Neural cell (in vitro differentiated cells): ENCODE results near the gene HIC2. TPM values are rescaled to one million over a fixed set of nuclear protein-coding genes. Genes with fewer than 3 reads are reported as not detected.
"Not testable (repeated sequence)": the region's sequence is repeated elsewhere in the genome, so short reads cannot be mapped to it uniquely, and the experiment has no call there.

ENCODE experiments used
- H2AFZ ChIP-seq: fragments of 200-600, 300-800 bp; sonication (generic), shearing (Covaris generic); 2 replicates; pipeline ENCODE4 v1.6.0; 2014; ENCODE audit warnings: low read depth, mild to moderate bottlenecking, antibody characterized with exemption, low read length, moderate library complexity
- H3F3A ChIP-seq: fragments of 200-600 bp; shearing (Covaris generic); 2 replicates; pipeline ENCODE4 v1.6.1; 2016; ENCODE audit warnings: mild to moderate bottlenecking, moderate library complexity, mixed read lengths, antibody characterized with exemption, low read length; ENCODE audit not compliant: insufficient read depth, poor library complexity, severe bottlenecking
- H3K27ac ChIP-seq: fragments of 200-600, 300-800 bp; sonication (generic), shearing (Covaris generic); 2 replicates; pipeline ENCODE4 v1.5.1; 2014; ENCODE audit warnings: mild to moderate bottlenecking, low read length, moderate library complexity
- H3K27me3 ChIP-seq: fragments of 300-800, 200-600 bp; sonication (generic), shearing (Covaris generic); 2 replicates; pipeline ENCODE4 v1.6.0; 2014; ENCODE audit warnings: mild to moderate bottlenecking, low read depth, low read length, moderate library complexity; ENCODE audit not compliant: insufficient read depth
- H3K36me3 ChIP-seq: fragments of 300-800, 200-600 bp; sonication (generic), shearing (Covaris generic); 2 replicates; pipeline ENCODE4 v1.5.1; 2014; ENCODE audit warnings: mild to moderate bottlenecking, antibody characterized with exemption, low read length, moderate library complexity; ENCODE audit not compliant: insufficient read depth
- H3K4me2 ChIP-seq: fragments of 300-800, 200-600 bp; sonication (generic), shearing (Covaris generic); 2 replicates; pipeline ENCODE4 v1.6.0; 2014; ENCODE audit warnings: mild to moderate bottlenecking, low read length
- H3K4me3 ChIP-seq: fragments of 300-800, 200-600 bp; sonication (generic), shearing (Covaris generic); 2 replicates; pipeline ENCODE4 v1.5.1; 2014; ENCODE audit warnings: mild to moderate bottlenecking, low read length, moderate library complexity
- H3K79me2 ChIP-seq: fragments of 200-600 bp; shearing (Covaris generic); replicated peaks from 2 replicates; pipeline ENCODE4 v1.6.0; 2014; ENCODE audit warnings: mild to moderate bottlenecking, low read length, moderate library complexity; ENCODE audit not compliant: insufficient read depth
- H3K9ac ChIP-seq: fragments of 300-800, 200-600 bp; sonication (generic), shearing (Covaris generic); 2 replicates; pipeline ENCODE4 v1.6.1; 2016; ENCODE audit warnings: mild to moderate bottlenecking, low read length, mixed read lengths
- H3K9me2 ChIP-seq: fragments of 200-600 bp; shearing (Covaris generic); 2 replicates; pipeline ENCODE4 v1.6.1; 2016; ENCODE audit warnings: mild to moderate bottlenecking, low read length, mixed read lengths; ENCODE audit not compliant: insufficient read depth
- H3K9me3 ChIP-seq: fragments of 200-600, 300-800 bp; sonication (generic), shearing (Covaris generic); 2 replicates; pipeline ENCODE4 v1.6.1; 2016; ENCODE audit warnings: mild to moderate bottlenecking, mixed run types, low read length, moderate library complexity, mixed read lengths
- H4K20me1 ChIP-seq: fragments of 200-600 bp; shearing (Covaris generic); 2 replicates; pipeline ENCODE4 v1.6.1; 2016; ENCODE audit warnings: mild to moderate bottlenecking, mixed run types; ENCODE audit not compliant: insufficient read depth
- CTCF ChIP-seq: fragments of 450-650 bp; IDR thresholded peaks from 2 replicates; pipeline ENCODE4 v1.5.1; 2014; ENCODE audit warnings: antibody characterized with exemption, mild to moderate bottlenecking, moderate library complexity; ENCODE audit not compliant: poor library complexity, severe bottlenecking
- EP300 ChIP-seq: fragments of 450-650 bp; conservative IDR thresholded peaks from 2 replicates; pipeline ENCODE4 v1.6.1; 2014; ENCODE audit warnings: antibody characterized with exemption, mild to moderate bottlenecking, moderate library complexity; ENCODE audit not compliant: poor library complexity, severe bottlenecking
- EZH2 ChIP-seq: fragments of 200-600, 300-800 bp; shearing (Covaris generic), sonication (generic); IDR thresholded peaks from 2 replicates; pipeline ENCODE4 v1.6.1; 2014; ENCODE audit warnings: antibody characterized with exemption, low read length, borderline replicate concordance, mild to moderate bottlenecking; ENCODE audit not compliant: insufficient read depth, poor library complexity, severe bottlenecking
- MXI1 ChIP-seq: fragments of 450-650 bp; conservative IDR thresholded peaks from 2 replicates; pipeline ENCODE4 v1.6.1; 2014; ENCODE audit warnings: antibody characterized with exemption, mild to moderate bottlenecking; ENCODE audit not compliant: poor library complexity, severe bottlenecking
- POLR2AphosphoS5 ChIP-seq: IDR thresholded peaks from 2 replicates; pipeline ENCODE4 v1.6.1; 2012
- REST ChIP-seq: IDR thresholded peaks from 2 replicates; pipeline ENCODE4 v1.6.1; 2012; ENCODE audit warnings: borderline replicate concordance
- SMC3 ChIP-seq: fragments of 450-650 bp; conservative IDR thresholded peaks from 2 replicates; pipeline ENCODE4 v1.6.1; 2014; ENCODE audit warnings: antibody characterized with exemption, mild to moderate bottlenecking, moderate library complexity; ENCODE audit not compliant: poor library complexity
- TAF1 ChIP-seq: IDR thresholded peaks from 2 replicates; pipeline ENCODE4 v1.6.1; 2012; ENCODE audit warnings: low read depth
- polyA plus RNA-seq: library from polyadenylated mRNA; depleted of rRNA; stranded (reverse); fragments of >200 nt; gene quantifications from 2 replicates; pipeline ENCODE4 v1.2.3, GENCODE V29; 2014

HIC2 gene
- polyA plus RNA-seq, 1 donor from 2014 or later, result 19.0 TPM

GRCh38 chr22:21441170-21441569, 24.0 kb downstream of the HIC2 start:
- not testable (repeated sequence) for H3K9me2 ChIP-seq, H3K4me2 ChIP-seq, H4K20me1 ChIP-seq, H3F3A ChIP-seq, H3K36me3 ChIP-seq, H3K9me3 ChIP-seq, H3K4me3 ChIP-seq, H3K79me2 ChIP-seq, H3K27me3 ChIP-seq, H2AFZ ChIP-seq, H3K9ac ChIP-seq, H3K27ac ChIP-seq

- H3K4me2 ChIP-seq, H2AFZ ChIP-seq, H3K4me3 ChIP-seq, H3K9ac ChIP-seq, H3K27ac ChIP-seq, H4K20me1 ChIP-seq, H3K36me3 ChIP-seq, H3K9me3 ChIP-seq, H3F3A ChIP-seq, H3K79me2 ChIP-seq, H3K27me3 ChIP-seq, H3K9me2 ChIP-seq: not testable (repeated sequence)
These were observed 25.0 kb downstream of the HIC2 start for GRCh38 chr22:21442123-21442522.

- H3K27me3 ChIP-seq, H3K4me3 ChIP-seq, H3K9ac ChIP-seq, H3K27ac ChIP-seq, H3F3A ChIP-seq, H3K9me2 ChIP-seq, H3K4me2 ChIP-seq, H2AFZ ChIP-seq, H4K20me1 ChIP-seq, H3K9me3 ChIP-seq, H3K36me3 ChIP-seq, H3K79me2 ChIP-seq: not testable (repeated sequence)
These were observed 25.5 kb downstream of the HIC2 start for GRCh38 chr22:21442646-21443045.

- H3K27ac ChIP-seq, result no peak overlapping the region
These were observed 26.0 kb downstream of the HIC2 start for GRCh38 chr22:21443057-21443734.

GRCh38 chr22:21443735-21444421, 26.7 kb downstream of the HIC2 start:
- no peaks in the 10 kb centered on the region for H3F3A ChIP-seq
- H3K79me2 ChIP-seq, result no peaks in the 10 kb centered on the region
- H3K9me2 ChIP-seq, result no peaks in the 10 kb centered on the region
- no peak overlapping the region for H3K27ac ChIP-seq
- no peak overlapping the region for H2AFZ ChIP-seq
- no peaks in the 10 kb centered on the region for H3K27me3 ChIP-seq
- no peak overlapping the region for H3K4me2 ChIP-seq
- no peaks in the 10 kb centered on the region for H3K36me3 ChIP-seq
- H3K4me3 ChIP-seq, result no peak overlapping the region
- no peaks in the 10 kb centered on the region for H3K9me3 ChIP-seq
- no peak overlapping the region for H3K9ac ChIP-seq
- H4K20me1 ChIP-seq, result no peaks in the 10 kb centered on the region
- TF ChIP-seq TAF1 (no peak), REST (no peak), SMC3 (no peak), MXI1 (no peak), EZH2 (no peak), CTCF (no peak), POLR2AphosphoS5 (no peak), EP300 (no peak)

More at GRCh38 chr22:21443057-21443734, 26.0 kb downstream of the HIC2 start:
- H3K79me2 ChIP-seq, result no peaks in the 10 kb centered on the region
- no peaks in the 10 kb centered on the region for H3K36me3 ChIP-seq
- H3K9ac ChIP-seq, result no peak overlapping the region
- no peak overlapping the region for H2AFZ ChIP-seq
- no peak overlapping the region for H3K4me2 ChIP-seq
- H3K9me2 ChIP-seq, result no peaks in the 10 kb centered on the region
- no peak for TF ChIP-seq EZH2
- no peaks in the 10 kb centered on the region for H3K9me3 ChIP-seq
- H3F3A ChIP-seq, result no peaks in the 10 kb centered on the region
- no peaks in the 10 kb centered on the region for H3K27me3 ChIP-seq
- no peak overlapping the region for H3K4me3 ChIP-seq
- H4K20me1 ChIP-seq, result no peaks in the 10 kb centered on the region
